Trophoblast cell (in vitro differentiated cells and primary cell): Measurements from ENCODE around the gene LDLRAD2.

Experiments
- DNase-seq, 2 donors: peaks; one replicate each; pipeline ENCODE4 v3.0.0-alpha.2; 2016
- H2AFZ ChIP-seq: 2 replicates; pipeline ENCODE4 v1.6.1; 2013; ENCODE audit warnings: low read length, moderate library complexity, mild to moderate bottlenecking; ENCODE audit not compliant: insufficient read depth, poor library complexity
- H2AK5ac ChIP-seq: 2 replicates; pipeline ENCODE4 v1.6.1; 2013; ENCODE audit warnings: mild to moderate bottlenecking, low read length
- H2BK120ac ChIP-seq: 2 replicates; pipeline ENCODE4 v1.6.1; 2013; ENCODE audit warnings: low read length, mild to moderate bottlenecking, moderate library complexity; ENCODE audit not compliant: insufficient read depth, poor library complexity
- H2BK12ac ChIP-seq: 2 replicates; pipeline ENCODE4 v1.6.1; 2013; ENCODE audit warnings: mild to moderate bottlenecking, low read length, moderate library complexity
- H2BK5ac ChIP-seq: 2 replicates; pipeline ENCODE4 v1.6.1; 2013; ENCODE audit warnings: low read length, low read depth, moderate library complexity, mild to moderate bottlenecking; ENCODE audit not compliant: poor library complexity
- H3K14ac ChIP-seq: 2 replicates; pipeline ENCODE4 v1.6.1; 2013; ENCODE audit warnings: mild to moderate bottlenecking, low read length
- H3K18ac ChIP-seq: 2 replicates; pipeline ENCODE4 v1.6.1; 2013; ENCODE audit warnings: mild to moderate bottlenecking, low read length
- H3K23ac ChIP-seq: 2 replicates; pipeline ENCODE4 v1.6.1; 2013; ENCODE audit warnings: low read length
- H3K27ac ChIP-seq: 2 replicates; pipeline ENCODE4 v1.5.1; 2013; ENCODE audit warnings: low read depth, mild to moderate bottlenecking, inconsistent platforms, low read length, moderate library complexity
- H3K27me3 ChIP-seq: 2 replicates; pipeline ENCODE4 v1.6.1; 2013; ENCODE audit warnings: inconsistent platforms, mild to moderate bottlenecking, low read length, moderate library complexity; ENCODE audit not compliant: insufficient read depth
- H3K36me3 ChIP-seq, 2 experiments: 1 replicate in 1 of 2; 2 replicates in 1 of 2; pipeline ENCODE4 v1.6.1; 2013; ENCODE audit warnings: low read length in 2 of 2, mild to moderate bottlenecking in 2 of 2, moderate library complexity in 1 of 2; ENCODE audit not compliant: insufficient read depth in 2 of 2, control insufficient read depth in 1 of 2
- H3K4ac ChIP-seq: 2 replicates; pipeline ENCODE4 v1.6.1; 2013; ENCODE audit warnings: low read depth, mild to moderate bottlenecking, low read length, moderate library complexity
- H3K4me1 ChIP-seq, 2 experiments: 1 replicate in 1 of 2; 2 replicates in 1 of 2; pipeline ENCODE4 v1.6.1; 2013; ENCODE audit warnings: low read length in 2 of 2, mild to moderate bottlenecking in 2 of 2, moderate library complexity in 1 of 2; ENCODE audit not compliant: insufficient read depth in 2 of 2, control insufficient read depth in 1 of 2
- H3K4me2 ChIP-seq: 2 replicates; pipeline ENCODE4 v1.6.1; 2013; ENCODE audit warnings: inconsistent platforms, mild to moderate bottlenecking, low read length, moderate library complexity
- H3K4me3 ChIP-seq: 2 replicates; pipeline ENCODE4 v1.5.1; 2013; ENCODE audit warnings: mild to moderate bottlenecking, low read depth, low read length, inconsistent platforms
- H3K79me1 ChIP-seq: one replicate; pipeline ENCODE4 v1.6.1; 2013; ENCODE audit warnings: low read length
- H3K79me2 ChIP-seq: 2 replicates; pipeline ENCODE4 v1.6.1; 2013; ENCODE audit warnings: low read length, mild to moderate bottlenecking; ENCODE audit not compliant: control insufficient read depth, insufficient read depth, poor library complexity
- H3K9ac ChIP-seq: 2 replicates; pipeline ENCODE4 v1.6.1; 2013; ENCODE audit warnings: mild to moderate bottlenecking, low read length
- H3K9me3 ChIP-seq: 2 replicates; pipeline ENCODE4 v1.6.1; 2013; ENCODE audit warnings: low read depth, mild to moderate bottlenecking, control low read depth, inconsistent platforms, low read length; ENCODE audit not compliant: insufficient read depth
- H4K12ac ChIP-seq: 2 replicates; pipeline ENCODE4 v1.6.1; 2013; ENCODE audit warnings: low read depth, mild to moderate bottlenecking, low read length, moderate library complexity
- H4K8ac ChIP-seq: 2 replicates; pipeline ENCODE4 v1.6.1; 2013; ENCODE audit warnings: low read depth, mild to moderate bottlenecking, low read length, moderate library complexity
- H4K91ac ChIP-seq: one replicate; pipeline ENCODE4 v1.6.1; 2013; ENCODE audit warnings: low read depth, mild to moderate bottlenecking, low read length, moderate library complexity
- WGBS: extraction: QIAGEN DNeasy Blood & Tissue Kit; methylation state at CpG from one replicate; pipeline ENCODE4 v1.1.7; 2013; ENCODE audit warnings: missing lambda C conversion rate; ENCODE audit not compliant: insufficient read length, insufficient coverage; ENCODE audit errors: extremely low coverage; 5-methylcytosine and 5-hydroxymethylcytosine counted together

Gene LDLRAD2

GRCh38 chr1:21854090-21854750 is 42.2 kb downstream of the LDLRAD2 start:
- H2BK5ac ChIP-seq: no peak overlapping the region
- no peak overlapping the region for H2BK12ac ChIP-seq
- no peaks in the 10 kb centered on the region for H3K79me1 ChIP-seq
- H3K27ac ChIP-seq: no peak overlapping the region
- H3K4me3 ChIP-seq: no peak overlapping the region
- no peak overlapping the region for H3K18ac ChIP-seq
- H3K23ac ChIP-seq: no peak overlapping the region
- H3K14ac ChIP-seq: no peak overlapping the region
- no peak overlapping the region for H2BK120ac ChIP-seq
- H3K36me3 ChIP-seq: peaks cover 87 to 88% of the 10 kb centered on the region in 2 experiments
- H4K12ac ChIP-seq: no peak overlapping the region
- no peak for DNase-seq
- WGBS: no CpG with 5 or more reads among the region's 21 CpGs
- no peak overlapping the region for H2AFZ ChIP-seq
- H3K27me3 ChIP-seq: no peaks in the 10 kb centered on the region
- no peak overlapping the region for H4K8ac ChIP-seq
- no peak overlapping the region for H4K91ac ChIP-seq
- no peak overlapping the region for H3K4ac ChIP-seq
- H3K79me2 ChIP-seq: no peaks in the 10 kb centered on the region
- H3K4me2 ChIP-seq: no peak overlapping the region
- no peaks in the 10 kb centered on the region for H3K4me1 ChIP-seq
- no peak overlapping the region for H2AK5ac ChIP-seq
- peaks cover 2% of the 10 kb centered on the region for H3K9me3 ChIP-seq
- no peak overlapping the region for H3K9ac ChIP-seq

DNA sequence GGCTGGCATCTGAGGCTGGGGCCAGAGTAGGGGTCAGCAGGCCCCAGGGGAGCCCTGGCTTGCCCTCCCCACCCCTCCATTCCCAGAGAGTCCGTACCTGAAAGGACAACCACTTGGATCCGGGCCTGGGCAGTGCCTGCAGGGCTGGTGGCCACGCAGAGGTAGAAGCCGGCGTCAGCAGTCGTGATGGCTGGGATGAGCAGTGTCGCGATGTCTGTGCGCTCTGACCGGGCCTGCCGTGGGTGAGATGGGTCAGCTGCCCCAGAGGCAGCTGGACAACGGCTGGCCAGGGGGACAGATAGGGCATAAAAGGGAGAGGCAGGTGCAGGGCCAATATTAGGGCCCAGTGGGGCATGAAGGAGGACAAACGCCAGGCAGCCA is 42.7 kb downstream of the LDLRAD2 start:
- Histone ChIP-seq H3K9me3 (peaks cover 6% of the 10 kb centered on the region), H3K79me1 (no peaks in the 10 kb centered on the region), H3K23ac (no peak overlapping the region)

DNA sequence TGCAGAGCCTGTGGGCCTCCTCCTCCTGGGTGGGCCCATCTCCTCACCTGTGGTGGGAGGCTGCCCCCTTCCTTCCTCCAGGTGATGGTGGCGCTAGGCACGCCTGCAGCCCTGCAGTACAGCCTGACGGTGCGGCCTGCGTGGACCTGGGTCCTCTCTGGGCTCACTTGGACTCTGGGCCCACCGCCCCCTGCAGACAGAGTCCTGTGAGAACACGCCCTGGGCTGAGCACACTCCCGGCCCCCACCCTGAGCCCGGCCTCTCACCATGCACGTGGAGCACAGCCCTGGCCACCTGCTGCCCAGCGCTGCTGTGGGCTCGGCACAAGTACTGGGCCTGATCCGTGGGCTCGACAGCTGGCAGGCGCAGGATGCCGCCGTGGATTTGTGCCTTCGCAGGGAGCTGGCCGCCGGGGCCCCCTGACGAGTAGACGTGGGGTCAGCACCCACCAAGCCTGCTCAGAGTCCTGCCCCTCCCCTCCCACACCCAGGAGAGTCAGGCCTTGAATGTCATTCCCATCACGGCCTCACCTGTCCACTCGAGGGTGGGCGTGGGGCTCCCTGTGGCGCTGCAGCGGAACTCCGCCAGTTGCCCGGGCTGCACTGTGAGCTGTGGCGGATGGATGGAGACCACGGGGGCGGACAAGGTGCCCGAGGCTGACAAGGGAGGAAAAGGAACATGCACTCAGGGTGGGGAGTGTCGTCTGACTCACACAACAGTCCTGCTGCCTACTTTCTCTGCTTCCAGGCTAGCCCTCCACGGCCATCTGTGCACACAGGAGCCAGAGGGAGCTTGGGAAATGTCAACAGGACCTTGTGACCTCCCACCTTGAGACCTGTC is 43.4 kb downstream of the LDLRAD2 start:
- Histone ChIP-seq H3K14ac (no peak overlapping the region), H4K91ac (no peak overlapping the region), H2BK5ac (no peak overlapping the region), H4K8ac (no peak overlapping the region), H3K4me2 (no peak overlapping the region), H3K9ac (no peak overlapping the region), H3K36me3 (peaks cover 88 to 89% of the 10 kb centered on the region in 2 experiments), H3K79me1 (no peaks in the 10 kb centered on the region), H2AFZ (no peak overlapping the region), H3K9me3 (peaks cover 6% of the 10 kb centered on the region), H2BK12ac (no peak overlapping the region), H3K27ac (no peak overlapping the region), H3K4me1 (no peaks in the 10 kb centered on the region), H3K18ac (no peak overlapping the region), H4K12ac (no peak overlapping the region), H2AK5ac (no peak overlapping the region), H3K79me2 (no peaks in the 10 kb centered on the region), H3K4me3 (no peak overlapping the region), H2BK120ac (no peak overlapping the region), H3K23ac (no peak overlapping the region), H3K4ac (no peak overlapping the region), H3K27me3 (no peaks in the 10 kb centered on the region)
- no CpG with 5 or more reads among the region's 35 CpGs for WGBS
- no peak for DNase-seq

More for the DNA sequence above, 42.7 kb downstream of the LDLRAD2 start:
- H3K79me2 ChIP-seq: no peaks in the 10 kb centered on the region
- H3K36me3 ChIP-seq: peaks cover 88 to 89% of the 10 kb centered on the region in 2 experiments
- no peak overlapping the region for H2BK120ac ChIP-seq
- H2AFZ ChIP-seq: no peak overlapping the region
- H3K9ac ChIP-seq: no peak overlapping the region
- no peak overlapping the region for H4K8ac ChIP-seq
- H3K4me3 ChIP-seq: no peak overlapping the region
- no peak overlapping the region for H2BK5ac ChIP-seq
- H2BK12ac ChIP-seq: no peak overlapping the region
- no peak overlapping the region for H3K4me2 ChIP-seq
- WGBS: no CpG with 5 or more reads among the region's 13 CpGs
- no peak overlapping the region for H3K4ac ChIP-seq
- no peak for DNase-seq
- no peak overlapping the region for H2AK5ac ChIP-seq
- no peak overlapping the region for H3K14ac ChIP-seq
- no peak overlapping the region for H3K18ac ChIP-seq
- H4K12ac ChIP-seq: no peak overlapping the region
- H3K27me3 ChIP-seq: no peaks in the 10 kb centered on the region
- no peaks in the 10 kb centered on the region for H3K4me1 ChIP-seq
- no peak overlapping the region for H4K91ac ChIP-seq
- H3K27ac ChIP-seq: no peak overlapping the region

DNA sequence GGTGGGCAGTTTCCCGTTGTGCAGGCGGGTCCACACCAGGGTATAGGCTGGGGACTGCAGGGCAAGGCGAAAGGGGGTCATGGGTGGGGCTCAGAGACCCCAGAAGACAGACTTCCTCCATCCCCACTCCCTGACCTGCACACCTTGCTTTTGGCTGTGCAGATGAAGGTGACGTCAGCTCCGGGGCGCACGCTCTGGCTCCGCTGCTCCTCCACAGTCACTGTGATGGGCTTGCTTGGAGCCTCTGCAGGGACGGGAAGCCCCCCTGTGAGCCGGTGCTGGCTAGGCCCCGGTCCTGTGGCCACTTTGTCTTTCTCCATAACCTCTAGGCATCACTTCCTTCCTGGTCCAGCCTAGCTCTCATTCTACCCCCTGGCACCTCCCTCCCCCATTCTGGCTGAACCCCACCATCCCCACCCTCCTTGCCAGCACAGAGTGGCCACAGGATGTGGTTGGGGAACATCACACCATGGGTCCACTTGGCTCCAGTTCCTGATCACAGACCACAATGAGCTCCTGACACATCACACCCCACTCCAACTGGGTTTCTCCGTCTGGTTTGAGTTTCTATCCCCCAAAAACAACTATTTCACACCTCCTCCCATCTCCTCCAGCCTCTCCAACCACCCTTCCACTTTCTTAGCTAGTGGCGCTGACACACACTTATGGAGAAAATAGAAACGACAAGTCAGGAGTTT is 45.2 kb downstream of the LDLRAD2 start:
- Histone ChIP-seq H2BK120ac (no peak overlapping the region), H2AK5ac (no peak overlapping the region), H3K36me3 (peaks cover 91 to 94% of the 10 kb centered on the region in 2 experiments), H2BK5ac (no peak overlapping the region), H3K14ac (no peak overlapping the region), H2AFZ (no peak overlapping the region), H3K27ac (no peak overlapping the region), H3K79me2 (no peaks in the 10 kb centered on the region), H3K18ac (no peak overlapping the region), H3K4me3 (no peak overlapping the region), H2BK12ac (no peak overlapping the region), H3K4ac (no peak overlapping the region), H3K23ac (no peak overlapping the region), H4K91ac (no peak overlapping the region), H4K12ac (no peak overlapping the region), H3K79me1 (no peaks in the 10 kb centered on the region), H3K4me2 (no peak overlapping the region), H3K4me1 (no peaks in the 10 kb centered on the region), H4K8ac (no peak overlapping the region), H3K27me3 (no peaks in the 10 kb centered on the region), H3K9me3 (peaks cover 9% of the 10 kb centered on the region), H3K9ac (no peak overlapping the region)
- no peak for DNase-seq
- WGBS: no CpG with 5 or more reads among the region's 14 CpGs
